UCSD-AML1 (cell line): Measurements from ENCODE around the gene TRAF6.
"Not testable (repeated sequence)": the region's sequence is repeated elsewhere in the genome, so short reads cannot be mapped to it uniquely, and the experiment has no call there.

Source experiments
- DNase-seq: peaks from one replicate; lab custom pipeline; 2025; ENCODE audit not compliant: unreplicated experiment; lab: John Stamatoyannopoulos, UW

Gene TRAF6, protein sequence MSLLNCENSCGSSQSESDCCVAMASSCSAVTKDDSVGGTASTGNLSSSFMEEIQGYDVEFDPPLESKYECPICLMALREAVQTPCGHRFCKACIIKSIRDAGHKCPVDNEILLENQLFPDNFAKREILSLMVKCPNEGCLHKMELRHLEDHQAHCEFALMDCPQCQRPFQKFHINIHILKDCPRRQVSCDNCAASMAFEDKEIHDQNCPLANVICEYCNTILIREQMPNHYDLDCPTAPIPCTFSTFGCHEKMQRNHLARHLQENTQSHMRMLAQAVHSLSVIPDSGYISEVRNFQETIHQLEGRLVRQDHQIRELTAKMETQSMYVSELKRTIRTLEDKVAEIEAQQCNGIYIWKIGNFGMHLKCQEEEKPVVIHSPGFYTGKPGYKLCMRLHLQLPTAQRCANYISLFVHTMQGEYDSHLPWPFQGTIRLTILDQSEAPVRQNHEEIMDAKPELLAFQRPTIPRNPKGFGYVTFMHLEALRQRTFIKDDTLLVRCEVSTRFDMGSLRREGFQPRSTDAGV

GRCh38 chr11:36509694-36510593 lies at the start of gene TRAF6:
Gene TRAF6, minus strand, starts transcription at chr11:36510272. Its CDS starts 8,757 bp downstream, at chr11:36501515.
- DNase-seq = peak; percentile 89

- DNase-seq = no peak
Observed at GRCh38 chr11:36558571-36559413, 48.7 kb upstream of the TRAF6 start.

DNA sequence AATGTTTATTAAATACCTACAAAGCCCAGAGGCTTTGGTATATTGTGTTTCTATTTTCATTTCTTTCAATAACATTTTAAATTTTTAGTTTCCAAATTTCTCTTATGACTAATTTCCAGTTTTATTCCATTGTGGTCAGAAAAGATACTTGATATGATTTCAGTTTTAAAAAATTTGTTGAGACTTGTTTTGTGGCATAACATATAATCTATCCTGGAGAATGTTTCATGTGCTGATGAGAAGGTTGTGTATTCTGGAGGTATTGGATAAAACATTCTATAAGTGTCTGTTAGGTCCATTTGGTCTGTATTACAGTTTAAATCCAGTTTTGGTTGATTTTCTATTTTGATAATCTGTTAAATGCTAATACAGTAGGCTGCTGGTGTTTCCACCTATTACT lies 47.9 kb upstream of the TRAF6 start:
- DNase-seq = no peak

DNA sequence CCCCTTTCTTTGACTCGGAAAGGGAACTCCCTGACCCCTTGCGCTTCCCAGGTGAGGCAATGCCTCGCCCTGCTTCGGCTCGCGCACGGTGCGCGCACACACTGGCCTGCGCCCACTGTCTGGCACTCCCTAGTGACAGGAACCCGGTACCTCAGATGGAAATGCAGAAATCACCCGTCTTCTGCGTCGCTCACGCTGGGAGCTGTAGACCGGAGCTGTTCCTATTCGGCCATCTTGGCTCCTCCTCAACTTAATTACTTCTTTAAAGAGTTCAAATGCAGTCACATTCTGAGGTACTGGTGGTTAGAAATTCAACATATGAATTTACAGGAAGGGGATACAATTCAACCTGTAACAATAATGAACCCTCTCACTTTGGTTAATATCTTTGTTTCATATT lies 47.3 kb upstream of the TRAF6 start:
- not testable (repeated sequence) for DNase-seq

GRCh38 chr11:36550385-36551115 lies 40.5 kb upstream of the TRAF6 start:
- DNase-seq = no peak

GRCh38 chr11:36540998-36541397 lies 30.9 kb upstream of the TRAF6 start:
- peak; percentile 48 for DNase-seq

DNA sequence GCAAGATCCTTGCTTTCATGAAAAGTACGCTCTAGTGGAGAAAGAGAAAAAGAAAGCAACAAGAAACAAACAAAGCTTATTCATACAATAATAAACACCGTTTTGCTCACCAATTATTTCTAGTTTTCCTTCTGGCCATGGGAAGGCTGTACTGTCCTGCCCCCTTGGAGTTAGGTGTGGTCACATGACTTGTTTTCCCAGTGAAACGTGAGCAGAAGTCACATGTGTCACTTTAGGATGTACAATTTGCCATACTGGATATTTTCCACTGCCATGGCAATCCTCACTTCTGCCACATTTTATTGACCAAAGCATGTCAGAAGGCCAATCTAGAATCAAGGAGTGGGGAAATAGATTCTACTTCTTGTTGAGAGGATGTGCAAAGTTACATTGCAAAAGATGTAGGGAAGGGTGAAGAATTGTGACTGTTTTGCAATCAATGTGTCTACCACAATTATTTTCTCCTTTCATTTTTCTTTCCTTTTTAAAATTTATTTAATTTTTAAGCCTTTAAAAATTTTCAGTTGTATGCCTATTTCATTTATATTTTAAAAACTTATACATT lies 24.3 kb upstream of the TRAF6 start:
- no peak for DNase-seq

DNA sequence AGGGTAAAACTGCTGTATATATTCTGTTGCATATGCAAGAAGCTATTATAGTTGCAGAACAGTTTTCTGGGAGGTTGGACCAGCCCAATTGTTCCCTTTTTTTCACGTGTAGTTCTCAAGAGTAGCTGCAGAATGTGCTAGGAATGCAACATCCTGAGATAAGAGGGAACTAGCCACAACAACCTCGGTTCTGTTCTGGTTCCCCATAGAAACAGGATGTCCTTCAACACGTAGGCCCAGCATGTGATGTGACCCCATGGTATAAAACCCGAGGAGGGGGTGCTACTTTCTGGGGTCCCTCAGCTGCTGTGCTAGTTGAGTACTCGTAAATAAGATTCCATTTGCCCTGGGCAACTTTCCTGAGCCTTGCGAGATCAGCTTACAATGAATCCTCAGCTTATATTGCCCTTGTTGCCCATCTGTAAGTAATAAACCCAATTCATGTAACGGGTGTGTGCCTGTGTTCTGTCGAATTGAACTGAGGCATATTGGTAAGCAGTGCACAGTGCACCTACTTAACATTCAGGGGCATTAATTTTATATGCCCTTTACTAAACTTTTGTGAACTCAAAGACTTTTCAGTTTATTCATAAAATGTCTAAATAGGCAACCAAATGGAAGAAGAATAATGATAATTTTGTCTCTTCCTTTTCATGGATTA lies 23.0 kb upstream of the TRAF6 start:
- DNase-seq = peak; percentile 38

DNA sequence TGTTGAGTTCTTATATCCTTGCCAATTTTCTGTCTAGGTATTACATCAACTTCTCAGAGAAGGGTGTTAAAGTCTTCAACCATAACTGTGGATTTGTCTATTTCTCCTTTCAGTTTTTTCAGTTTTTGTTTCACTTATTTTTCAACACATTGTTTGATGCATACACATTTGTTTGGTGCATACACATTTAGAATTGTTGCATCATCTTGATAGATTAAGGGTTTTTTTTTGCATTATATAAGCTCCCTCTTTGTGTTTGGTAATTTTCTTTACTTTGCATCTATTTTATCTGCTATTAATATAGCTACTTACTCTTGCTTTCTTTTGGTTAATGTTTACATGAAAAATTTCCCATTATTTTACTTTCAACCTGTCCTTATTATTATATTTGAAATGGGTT lies 20.8 kb upstream of the TRAF6 start:
- no peak for DNase-seq

DNA sequence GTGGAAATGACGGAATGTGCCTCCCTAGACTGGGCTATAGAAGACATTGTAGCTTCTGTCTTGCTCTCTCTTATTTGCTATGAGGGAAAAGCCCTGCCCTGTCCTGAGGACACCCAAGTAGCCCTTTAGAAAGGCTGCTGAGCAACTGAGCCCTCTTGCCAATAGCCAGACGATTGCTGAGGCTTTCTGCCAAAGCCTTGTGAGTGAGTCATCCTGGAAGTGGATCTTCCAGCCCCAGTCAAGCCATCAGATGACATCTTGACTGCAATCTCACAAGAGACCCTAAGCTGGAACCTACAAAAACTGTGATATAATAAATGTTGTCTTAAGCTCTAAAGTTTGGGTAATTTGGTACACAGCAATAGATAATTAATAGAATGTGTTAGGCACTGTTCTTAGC lies 3.9 kb upstream of the TRAF6 start:
- no peak for DNase-seq

GRCh38 chr11:36512016-36512415 lies 1.9 kb upstream of the TRAF6 start:
- no peak for DNase-seq

- DNase-seq = not testable (repeated sequence)
Observed at GRCh38 chr11:36511062-36511461, 990 bp upstream of the TRAF6 start.

GRCh38 chr11:36510594-36510942 lies 496 bp upstream of the TRAF6 start:
- no peak for DNase-seq

GRCh38 chr11:36509201-36509639 lies 852 bp downstream of the TRAF6 start:
- DNase-seq = peak; percentile 43

DNA sequence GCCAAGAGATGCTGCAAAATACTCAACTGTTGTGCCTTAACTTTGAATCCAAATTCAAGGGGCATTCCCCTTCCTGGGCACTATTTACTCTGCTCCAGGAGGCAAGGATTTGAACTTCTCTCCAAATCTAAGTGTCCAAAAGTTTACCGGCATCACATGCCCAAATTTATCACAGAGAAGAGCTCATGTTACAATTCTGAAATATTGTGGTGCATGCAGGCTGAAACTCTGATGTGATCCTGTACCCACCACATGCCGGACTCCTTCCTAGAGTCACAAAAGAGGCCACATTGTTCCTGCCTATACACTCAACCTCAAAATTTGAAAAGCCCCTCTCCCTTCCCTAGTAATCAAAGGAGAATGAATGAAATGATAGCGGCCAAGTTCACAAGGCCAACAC lies 1.3 kb downstream of the TRAF6 start:
- no peak for DNase-seq

DNA sequence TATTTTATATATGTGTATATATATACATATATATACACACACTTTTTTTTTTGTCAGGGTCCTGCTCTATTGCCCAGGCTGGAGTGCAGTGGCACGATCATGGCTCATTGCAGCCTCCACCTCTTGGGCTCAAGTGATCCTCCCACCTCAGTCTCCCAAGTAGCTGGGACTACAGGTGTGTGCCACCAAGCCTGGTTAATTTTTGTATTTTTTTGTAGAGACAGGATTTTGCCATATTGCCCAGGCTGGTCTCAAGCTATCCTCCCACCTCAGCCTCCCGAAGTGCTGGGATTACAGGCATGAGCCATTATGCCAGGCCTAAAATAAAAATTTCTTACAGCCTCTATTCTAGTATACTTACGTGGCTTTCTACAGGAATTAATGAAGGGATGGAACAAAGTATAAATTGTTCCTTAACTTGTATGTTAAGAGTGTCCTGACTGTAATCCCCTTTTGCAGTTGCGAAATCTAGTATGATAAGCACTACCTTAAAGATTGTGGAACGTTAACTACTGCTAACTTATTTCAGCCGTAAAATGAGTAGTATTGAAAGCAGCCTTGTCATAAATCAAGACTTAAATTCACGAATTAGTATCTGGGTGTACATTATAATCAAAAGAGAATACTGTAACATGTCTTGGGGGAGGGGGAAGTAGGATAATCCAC lies 2.1 kb downstream of the TRAF6 start:
- DNase-seq = no peak

- no peak for DNase-seq
Observed at GRCh38 chr11:36501236-36501635, 8.8 kb downstream of the TRAF6 start.

DNA sequence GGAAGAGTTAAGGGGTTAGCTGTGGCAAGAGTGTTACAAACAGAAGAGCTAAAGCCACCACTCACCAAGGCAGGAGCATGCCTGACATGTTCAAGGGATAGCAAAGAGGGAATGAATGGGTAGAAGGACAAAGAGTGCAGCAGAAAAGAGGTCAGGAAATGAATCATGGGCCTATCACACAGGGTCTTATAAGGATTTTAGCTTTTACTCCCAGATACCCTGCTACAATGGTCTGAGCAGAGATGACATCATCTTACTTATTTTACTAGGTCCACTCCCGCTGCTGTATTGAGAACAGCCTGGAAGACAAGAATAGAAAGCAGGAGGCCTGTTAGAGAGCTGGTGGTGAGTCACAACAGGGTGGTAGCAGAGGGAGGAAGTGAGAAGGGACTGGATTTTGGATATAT lies 9.8 kb downstream of the TRAF6 start:
- DNase-seq = no peak

DNA sequence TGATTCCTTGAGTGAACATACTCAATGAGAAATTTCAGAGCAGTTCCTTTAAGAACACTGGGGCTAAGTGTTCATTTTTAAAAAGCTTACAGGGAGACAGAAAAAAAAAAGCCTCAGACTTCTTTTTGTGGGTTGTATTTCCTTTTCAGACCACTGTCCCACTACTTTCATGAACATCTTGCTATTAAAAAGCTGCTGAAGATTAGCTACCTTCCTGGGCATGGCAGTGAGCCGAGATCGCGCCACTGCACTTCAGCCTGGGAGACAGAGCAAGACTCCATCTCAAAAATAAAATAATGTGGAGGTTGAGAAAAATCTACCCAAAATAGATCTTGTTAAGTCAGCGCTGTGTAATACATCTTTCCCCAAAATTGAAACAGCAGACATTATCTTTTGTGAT lies 10.8 kb downstream of the TRAF6 start:
- no peak for DNase-seq
